Esophagus squamous epithelium (tissue), 4 donors: ENCODE measurements around the gene CEP78.

Experiments
- POLR2A ChIP-seq, 4 donors: fragments of 450-650 bp; IDR thresholded peaks; one replicate each; pipeline ENCODE4 v1.6.1; 2017; ENCODE audit warnings: antibody characterized with exemption in 4 of 4, mild to moderate bottlenecking in 4 of 4, moderate library complexity in 3 of 4
- TF ChIP-seq, protein P1 (sequence below), 6 experiments: fragments of 450-650 bp in 4 of 6; fragments of 200-600 bp in 2 of 6; sonication (generic) in 2 of 6; IDR thresholded peaks; one replicate each; pipeline ENCODE4 v1.5.1; 2016 to 2019; ENCODE audit warnings: antibody characterized with exemption in 6 of 6, mild to moderate bottlenecking in 4 of 6, moderate library complexity in 4 of 6

DNA sequence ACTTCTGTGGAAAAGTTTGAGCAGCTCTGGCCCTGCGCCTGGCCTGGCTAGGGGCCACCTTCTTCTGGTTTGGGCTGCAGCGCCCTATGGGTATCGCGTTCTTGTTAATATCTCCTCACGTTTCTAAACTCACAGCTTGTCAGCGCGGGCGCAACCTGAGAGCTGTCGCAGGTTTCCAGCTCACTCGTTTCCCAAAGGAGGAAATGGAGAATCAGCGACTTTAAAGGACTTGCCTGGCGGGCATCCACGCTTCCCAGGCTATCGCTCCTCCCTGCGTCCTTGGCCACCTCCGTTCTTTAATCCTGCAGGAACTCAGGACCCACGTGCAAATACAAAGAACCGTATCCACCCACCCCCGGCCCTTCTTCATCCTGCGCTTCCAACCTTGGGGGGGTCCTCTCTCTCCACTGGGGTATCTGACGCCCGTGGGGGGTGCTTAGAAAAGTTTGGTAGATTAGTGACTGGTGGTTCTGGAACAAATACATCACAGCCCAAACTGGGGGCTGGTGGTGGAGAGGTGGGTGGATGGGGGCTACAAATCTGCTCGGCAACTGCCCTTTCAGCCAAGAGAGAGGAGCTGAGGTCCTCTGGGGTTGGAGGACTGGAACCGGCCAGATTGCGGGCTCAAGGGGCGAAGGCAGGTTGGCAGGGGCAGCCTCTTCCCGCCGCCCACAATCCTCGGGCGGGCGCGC is 60.5 kb downstream of the CEP78 start:
- TF ChIP-seq, protein P1, sequence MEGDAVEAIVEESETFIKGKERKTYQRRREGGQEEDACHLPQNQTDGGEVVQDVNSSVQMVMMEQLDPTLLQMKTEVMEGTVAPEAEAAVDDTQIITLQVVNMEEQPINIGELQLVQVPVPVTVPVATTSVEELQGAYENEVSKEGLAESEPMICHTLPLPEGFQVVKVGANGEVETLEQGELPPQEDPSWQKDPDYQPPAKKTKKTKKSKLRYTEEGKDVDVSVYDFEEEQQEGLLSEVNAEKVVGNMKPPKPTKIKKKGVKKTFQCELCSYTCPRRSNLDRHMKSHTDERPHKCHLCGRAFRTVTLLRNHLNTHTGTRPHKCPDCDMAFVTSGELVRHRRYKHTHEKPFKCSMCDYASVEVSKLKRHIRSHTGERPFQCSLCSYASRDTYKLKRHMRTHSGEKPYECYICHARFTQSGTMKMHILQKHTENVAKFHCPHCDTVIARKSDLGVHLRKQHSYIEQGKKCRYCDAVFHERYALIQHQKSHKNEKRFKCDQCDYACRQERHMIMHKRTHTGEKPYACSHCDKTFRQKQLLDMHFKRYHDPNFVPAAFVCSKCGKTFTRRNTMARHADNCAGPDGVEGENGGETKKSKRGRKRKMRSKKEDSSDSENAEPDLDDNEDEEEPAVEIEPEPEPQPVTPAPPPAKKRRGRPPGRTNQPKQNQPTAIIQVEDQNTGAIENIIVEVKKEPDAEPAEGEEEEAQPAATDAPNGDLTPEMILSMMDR (IDR thresholded peaks at IDR 0.05), result no peak
- peak in 2 of 4 donors; percentile 15 to 40 for TF ChIP-seq POLR2A (IDR thresholded peaks at IDR 0.05)
